IgD-negative memory B cell (primary cell): Measurements from ENCODE around the gene NALCN. TPM values are rescaled to one million over a fixed set of nuclear protein-coding genes. Genes with fewer than 3 reads are reported as not detected.

Source experiments
- H3K27ac Mint-ChIP-seq, 3 donors: one replicate each; pipeline ENCODE4 v1.8.0; 2020 to 2022; ENCODE audit warnings: mild to moderate bottlenecking in 3 of 3, mixed read lengths in 3 of 3, moderate library complexity in 1 of 3
- H3K27me3 Mint-ChIP-seq: one replicate; pipeline ENCODE4 v1.8.0; 2021; ENCODE audit warnings: mixed read lengths
- H3K36me3 Mint-ChIP-seq: one replicate; pipeline ENCODE4 v1.8.0; 2020; ENCODE audit warnings: mild to moderate bottlenecking, mixed read lengths
- H3K4me1 Mint-ChIP-seq, 3 donors: one replicate each; pipeline ENCODE4 v1.8.0; 2020 to 2022; ENCODE audit warnings: mixed read lengths in 3 of 3, mild to moderate bottlenecking in 1 of 3
- H3K4me3 Mint-ChIP-seq, 4 donors: one replicate each; pipeline ENCODE4 v1.8.0; 2020 to 2022; ENCODE audit warnings: mild to moderate bottlenecking in 4 of 4, mixed read lengths in 4 of 4, moderate library complexity in 3 of 4
- H3K9me3 Mint-ChIP-seq, 3 donors: one replicate each; pipeline ENCODE4 v1.8.0; 2020 to 2021; ENCODE audit warnings: mixed read lengths in 3 of 3, mild to moderate bottlenecking in 1 of 3
- polyA plus RNA-seq: library from polyadenylated mRNA; unstranded; fragments of 300-500 nt; fragmentation: Illumina TruSeq; gene quantifications from one replicate; pipeline ENCODE4 v1.2.3, GENCODE V29; 2021

NALCN gene
- polyA plus RNA-seq, 1 donor from 2014 or later: not detected

- Mint-ChIP-seq H3K27me3 (peaks cover 1% of the 10 kb centered on the region), H3K27ac (no peak overlapping the region), H3K4me3 (no peak overlapping the region), H3K4me1 (no peaks in the 10 kb centered on the region), H3K9me3 (peaks cover 1 to 5% (median 3%) of the 10 kb centered on the region in 3 donors), H3K36me3 (no peaks in the 10 kb centered on the region)
These were observed 9.3 kb upstream of the NALCN start for GRCh38 chr13:101425623-101426022.

DNA sequence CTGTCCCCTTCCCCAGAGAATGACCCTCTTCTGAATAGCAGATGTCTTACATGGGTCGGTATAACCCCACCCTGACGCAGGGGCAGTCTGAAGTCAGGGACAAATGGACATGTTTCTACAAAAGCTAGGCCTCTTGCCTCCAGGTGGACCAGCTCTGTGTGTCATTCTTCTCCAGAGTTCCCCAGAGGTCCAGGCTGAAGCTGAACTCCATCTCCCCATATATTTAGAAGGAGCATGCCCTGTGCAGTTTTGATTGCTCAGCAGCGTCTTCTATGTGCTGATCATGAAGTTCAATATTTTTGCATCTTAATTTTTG is 8.8 kb upstream of the NALCN start:
- Mint-ChIP-seq H3K27ac (no peak overlapping the region), H3K27me3 (peaks cover 1% of the 10 kb centered on the region), H3K36me3 (no peaks in the 10 kb centered on the region), H3K4me1 (no peaks in the 10 kb centered on the region), H3K9me3 (peaks cover 1 to 5% (median 3%) of the 10 kb centered on the region in 3 donors), H3K4me3 (no peak overlapping the region)

- Mint-ChIP-seq H3K4me1 (no peaks in the 10 kb centered on the region), H3K9me3 (peaks cover 1 to 5% (median 3%) of the 10 kb centered on the region in 3 donors), H3K36me3 (no peaks in the 10 kb centered on the region), H3K27ac (no peak overlapping the region), H3K4me3 (no peak overlapping the region), H3K27me3 (peaks cover 1% of the 10 kb centered on the region)
These were observed 8.3 kb upstream of the NALCN start for GRCh38 chr13:101424381-101425155.

GRCh38 chr13:101423872-101424271 is 7.6 kb upstream of the NALCN start:
- no peaks in the 10 kb centered on the region for H3K4me1 Mint-ChIP-seq
- H3K36me3 Mint-ChIP-seq: no peaks in the 10 kb centered on the region
- no peak overlapping the region for H3K27ac Mint-ChIP-seq
- H3K27me3 Mint-ChIP-seq: peaks cover 1% of the 10 kb centered on the region
- peaks cover 1 to 5% (median 3%) of the 10 kb centered on the region in 3 donors for H3K9me3 Mint-ChIP-seq
- no peak overlapping the region for H3K4me3 Mint-ChIP-seq

DNA sequence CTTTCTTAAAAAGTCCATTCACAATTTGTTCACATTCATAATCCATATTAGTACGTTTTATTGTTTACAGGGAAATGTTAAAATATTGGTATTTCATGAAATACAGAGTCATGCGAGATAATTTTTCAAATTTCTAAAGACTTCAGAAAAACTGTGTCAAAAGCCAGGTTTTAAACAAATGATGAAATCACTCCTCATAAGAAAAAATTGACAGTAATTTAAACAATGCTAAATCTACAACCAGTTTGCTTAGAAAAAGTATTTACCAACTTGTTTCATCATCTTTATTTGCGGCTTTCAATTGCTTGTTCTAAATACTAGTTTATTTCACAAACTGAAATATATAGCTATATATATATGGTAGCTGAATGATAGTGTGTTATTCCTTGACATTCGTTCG is 1.2 kb upstream of the NALCN start:
- Mint-ChIP-seq H3K27me3 (peaks cover 14% of the 10 kb centered on the region), H3K27ac (no peak overlapping the region), H3K4me3 (no peak overlapping the region), H3K4me1 (peaks cover 0 to 2% (median 0%) of the 10 kb centered on the region in 3 donors), H3K36me3 (no peaks in the 10 kb centered on the region), H3K9me3 (no peaks in the 10 kb centered on the region)

DNA sequence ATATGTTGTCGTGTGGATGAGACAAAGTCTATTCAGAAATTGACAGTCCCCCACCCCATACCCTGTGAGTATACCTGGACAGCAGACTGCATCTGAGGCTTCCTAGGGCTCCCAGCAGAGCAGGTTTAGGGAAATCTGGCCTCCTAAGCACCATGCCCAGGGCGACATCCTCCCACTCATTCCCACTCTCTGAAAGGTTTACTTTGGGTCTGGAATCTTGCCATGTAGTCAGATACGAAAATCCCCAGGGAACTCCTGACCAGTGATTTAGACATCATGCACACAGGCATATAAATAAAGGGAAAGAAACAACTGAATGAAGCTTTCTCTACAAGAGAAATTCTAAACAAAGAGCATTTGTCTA is 717 bp upstream of the NALCN start:
- Mint-ChIP-seq H3K4me3 (no peak overlapping the region), H3K9me3 (no peaks in the 10 kb centered on the region), H3K27ac (no peak overlapping the region), H3K27me3 (peaks cover 14% of the 10 kb centered on the region), H3K36me3 (no peaks in the 10 kb centered on the region), H3K4me1 (peaks cover 0 to 2% (median 0%) of the 10 kb centered on the region in 3 donors)

DNA sequence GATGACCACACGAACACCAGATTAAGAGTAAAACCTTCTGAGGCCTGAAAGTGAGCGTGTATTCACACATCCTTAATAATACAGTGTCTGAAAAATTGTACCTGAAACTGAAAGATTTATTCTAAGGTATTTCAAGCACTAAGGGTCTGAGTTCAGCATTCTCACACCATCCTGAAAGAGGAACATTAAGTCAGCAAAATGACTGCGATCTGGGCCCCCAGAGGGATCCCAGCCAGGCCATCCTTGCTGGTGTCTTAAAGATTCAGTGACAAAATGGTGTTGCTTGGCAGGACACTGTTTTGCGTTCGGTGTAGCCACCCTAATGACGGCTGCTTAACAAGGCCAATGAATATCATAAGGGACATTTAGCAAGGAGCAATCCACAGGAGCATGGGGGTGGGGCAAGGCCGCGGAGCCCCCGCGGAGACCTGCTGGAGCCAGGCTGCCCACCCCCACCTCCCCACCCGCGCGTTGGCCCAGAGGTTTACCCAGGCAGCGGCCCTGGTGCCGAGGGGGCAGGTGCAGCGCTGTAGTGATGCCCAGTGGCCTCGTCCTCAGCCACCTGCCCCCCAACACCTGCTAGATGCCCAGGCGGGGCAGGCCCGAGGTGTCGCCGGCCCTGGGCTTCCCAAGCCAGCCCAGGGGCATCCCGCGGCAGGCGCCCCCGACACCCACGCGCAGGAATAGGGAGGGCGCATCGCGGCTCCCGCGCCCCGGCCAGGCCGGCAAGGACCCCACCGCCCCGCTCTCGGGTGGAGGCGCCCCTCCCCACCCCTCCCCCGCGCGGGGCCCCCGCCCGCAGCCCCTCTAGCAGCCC is 742 bp downstream of the NALCN start:
- Mint-ChIP-seq H3K36me3 (no peaks in the 10 kb centered on the region), H3K9me3 (peaks cover 0 to 2% (median 0%) of the 10 kb centered on the region in 3 donors), H3K4me3 (peak overlapping the region in 1 of 4 donors; percentile 47), H3K4me1 (peaks cover 0 to 2% (median 0%) of the 10 kb centered on the region in 3 donors), H3K27me3 (peaks cover 14% of the 10 kb centered on the region), H3K27ac (no peak overlapping the region)

DNA sequence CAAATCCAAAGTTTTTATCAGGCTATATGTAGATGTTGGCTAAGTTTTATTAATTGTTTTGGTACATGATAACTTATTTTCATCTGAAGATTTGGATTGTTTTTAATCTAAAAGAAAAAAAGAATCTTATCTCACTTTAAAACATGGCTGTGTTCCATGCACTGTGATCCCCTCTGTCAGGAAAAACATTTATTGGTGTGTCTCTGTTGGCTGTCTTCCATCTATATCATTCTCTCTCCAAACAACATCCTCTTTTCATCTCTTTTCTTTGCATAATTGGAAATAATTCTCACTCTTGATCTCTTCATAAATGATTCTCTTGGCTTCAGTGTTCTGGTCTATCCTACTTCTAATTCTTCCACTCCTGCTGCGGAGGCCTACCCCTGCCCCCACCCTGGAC is 4.2 kb downstream of the NALCN start:
- peaks cover 11% of the 10 kb centered on the region for H3K27me3 Mint-ChIP-seq
- no peaks in the 10 kb centered on the region for H3K36me3 Mint-ChIP-seq

GRCh38 chr13:101408992-101409656 is 7.2 kb downstream of the NALCN start:
- peaks cover under 1% of the 10 kb centered on the region for H3K27me3 Mint-ChIP-seq
- no peaks in the 10 kb centered on the region for H3K4me1 Mint-ChIP-seq
- H3K27ac Mint-ChIP-seq: no peak overlapping the region
- no peak overlapping the region for H3K4me3 Mint-ChIP-seq
- H3K36me3 Mint-ChIP-seq: no peaks in the 10 kb centered on the region
- H3K9me3 Mint-ChIP-seq: peaks cover 0 to 2% (median 0%) of the 10 kb centered on the region in 3 donors

More for the DNA sequence above, 4.2 kb downstream of the NALCN start:
- Mint-ChIP-seq H3K9me3 (peaks cover 0 to 2% (median 0%) of the 10 kb centered on the region in 3 donors), H3K27ac (no peak overlapping the region), H3K4me3 (no peak overlapping the region), H3K4me1 (peaks cover 0 to 2% (median 0%) of the 10 kb centered on the region in 3 donors)

DNA sequence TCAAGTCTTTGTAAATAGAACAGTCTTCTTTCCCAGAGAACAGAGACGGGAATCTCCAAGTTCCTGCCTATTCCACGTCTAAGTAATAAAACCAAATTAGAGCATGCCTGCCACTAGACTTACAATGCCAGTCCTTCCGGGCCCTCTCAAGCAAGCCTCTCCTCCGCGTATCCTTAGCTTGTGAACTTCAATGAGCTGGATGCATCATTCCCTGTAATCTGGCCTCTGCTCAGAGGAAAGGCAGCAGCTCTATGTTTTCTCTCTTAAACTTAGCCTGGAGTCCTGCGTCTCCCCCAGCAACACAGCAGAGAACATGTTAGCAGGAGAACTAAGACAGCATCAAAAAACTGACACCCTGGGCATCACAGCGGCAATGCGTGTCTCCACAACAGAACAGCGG is 8.2 kb downstream of the NALCN start:
- H3K36me3 Mint-ChIP-seq: no peaks in the 10 kb centered on the region
- H3K27me3 Mint-ChIP-seq: no peaks in the 10 kb centered on the region
- H3K4me3 Mint-ChIP-seq: peak overlapping the region in 1 of 4 donors; percentile 69
- peaks cover 0 to 2% (median 0%) of the 10 kb centered on the region in 3 donors for H3K9me3 Mint-ChIP-seq
- no peak overlapping the region for H3K27ac Mint-ChIP-seq
- no peaks in the 10 kb centered on the region for H3K4me1 Mint-ChIP-seq

DNA sequence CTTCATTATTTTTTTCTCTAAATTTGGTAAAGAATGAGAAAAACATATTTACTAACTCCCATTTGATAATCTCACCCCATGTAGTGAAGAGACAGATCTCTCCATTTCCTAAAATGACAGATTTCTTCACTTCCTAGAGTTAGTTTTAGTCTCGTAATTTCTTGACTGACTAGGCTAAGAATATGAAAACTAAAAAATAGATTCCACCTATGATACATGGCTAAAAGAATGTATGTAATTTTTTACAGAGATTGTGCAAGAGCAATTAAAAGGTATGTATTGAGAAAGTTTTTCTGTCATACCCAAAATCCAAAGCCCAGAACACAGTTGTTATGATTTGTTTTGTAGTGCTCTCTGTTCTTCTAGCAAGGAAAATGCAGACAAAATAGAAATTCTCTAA is 9.5 kb downstream of the NALCN start:
- H3K4me1 Mint-ChIP-seq: no peaks in the 10 kb centered on the region
- H3K36me3 Mint-ChIP-seq: no peaks in the 10 kb centered on the region
- no peaks in the 10 kb centered on the region for H3K27me3 Mint-ChIP-seq
- no peak overlapping the region for H3K27ac Mint-ChIP-seq
- H3K9me3 Mint-ChIP-seq: peaks cover 0 to 2% (median 0%) of the 10 kb centered on the region in 3 donors
- no peak overlapping the region for H3K4me3 Mint-ChIP-seq

GRCh38 chr13:101401196-101401595 is 15.1 kb downstream of the NALCN start:
- Mint-ChIP-seq H3K9me3 (peaks cover 0 to 1% (median 0%) of the 10 kb centered on the region in 3 donors), H3K27ac (no peak overlapping the region), H3K27me3 (no peaks in the 10 kb centered on the region), H3K4me1 (no peaks in the 10 kb centered on the region), H3K36me3 (no peaks in the 10 kb centered on the region), H3K4me3 (no peak overlapping the region)

GRCh38 chr13:101399365-101399764 is 16.9 kb downstream of the NALCN start:
- no peak overlapping the region for H3K27ac Mint-ChIP-seq
- H3K36me3 Mint-ChIP-seq: no peaks in the 10 kb centered on the region
- peaks cover 0 to 1% (median 0%) of the 10 kb centered on the region in 3 donors for H3K9me3 Mint-ChIP-seq
- H3K27me3 Mint-ChIP-seq: no peaks in the 10 kb centered on the region
- H3K4me3 Mint-ChIP-seq: no peak overlapping the region
- no peaks in the 10 kb centered on the region for H3K4me1 Mint-ChIP-seq

- H3K36me3 Mint-ChIP-seq: no peaks in the 10 kb centered on the region
- no peak overlapping the region for H3K4me3 Mint-ChIP-seq
- H3K27ac Mint-ChIP-seq: no peak overlapping the region
- H3K27me3 Mint-ChIP-seq: no peaks in the 10 kb centered on the region
- H3K4me1 Mint-ChIP-seq: no peaks in the 10 kb centered on the region
- peaks cover 0 to 1% (median 0%) of the 10 kb centered on the region in 3 donors for H3K9me3 Mint-ChIP-seq
These were observed 17.4 kb downstream of the NALCN start for GRCh38 chr13:101398920-101399319.

DNA sequence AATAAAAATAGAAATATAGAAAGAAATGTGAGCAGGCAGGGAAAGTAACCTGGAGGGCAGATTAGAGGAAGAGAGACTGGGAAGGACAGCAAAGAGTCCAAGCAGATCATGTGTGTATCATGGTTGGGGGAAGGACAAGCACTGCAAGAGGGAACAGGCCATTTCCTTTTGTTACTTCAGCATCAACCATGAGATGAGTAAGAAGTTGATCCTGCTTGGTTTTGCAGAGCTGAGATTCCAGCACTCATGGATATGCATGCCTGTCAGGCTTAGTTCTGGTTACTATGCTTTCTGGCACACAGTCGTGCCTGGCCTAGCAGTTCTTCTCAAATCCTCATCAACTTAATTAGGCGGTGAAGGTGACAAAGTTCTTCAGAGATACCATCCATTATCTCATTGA is 18.1 kb downstream of the NALCN start:
- peaks cover 0 to 1% (median 0%) of the 10 kb centered on the region in 3 donors for H3K9me3 Mint-ChIP-seq
- no peaks in the 10 kb centered on the region for H3K36me3 Mint-ChIP-seq
- no peak overlapping the region for H3K4me3 Mint-ChIP-seq
- H3K27ac Mint-ChIP-seq: no peak overlapping the region
- H3K27me3 Mint-ChIP-seq: no peaks in the 10 kb centered on the region
- no peaks in the 10 kb centered on the region for H3K4me1 Mint-ChIP-seq
